Measurements from ENCODE around the gene CNOT11.
"Not testable (repeated sequence)": the region's sequence is repeated elsewhere in the genome, so short reads cannot be mapped to it uniquely, and the experiment has no call there.

The CNOT11 gene

GRCh38 chr2:101310834-101311695 lies 58.4 kb downstream of the CNOT11 start:
- Histone ChIP-seq H3K4me1 (ENCODE audit: insufficient read depth, low read length) (peaks cover 20% of the 10 kb centered on the region), H3K9ac (ENCODE audit: low read depth, low read length) (no peak overlapping the region), H3K27ac (ENCODE audit: low read depth, low read length) (no peak overlapping the region), H3K4me3 (ENCODE audit: low read length) (no peak overlapping the region), H3K9me3 (ENCODE audit: insufficient read depth, low read depth, low read length) (no peaks in the 10 kb centered on the region), H3K27me3 (ENCODE audit: insufficient read depth, low read length) (peaks cover 11% of the 10 kb centered on the region), H3K36me3 (ENCODE audit: insufficient read depth, low read length) (no peaks in the 10 kb centered on the region)
- WGBS = 71% methylated on average over 6 of the region's 7 CpGs

GRCh38 chr2:101311696-101312017 lies 59.0 kb downstream of the CNOT11 start:
- Histone ChIP-seq H3K27me3 (ENCODE audit: insufficient read depth, low read length) (peaks cover 11% of the 10 kb centered on the region), H3K9me3 (ENCODE audit: insufficient read depth, low read depth, low read length) (no peaks in the 10 kb centered on the region), H3K27ac (ENCODE audit: low read depth, low read length) (no peak overlapping the region), H3K4me1 (ENCODE audit: insufficient read depth, low read length) (peaks cover 17% of the 10 kb centered on the region), H3K9ac (ENCODE audit: low read depth, low read length) (no peak overlapping the region), H3K4me3 (ENCODE audit: low read length) (no peak overlapping the region), H3K36me3 (ENCODE audit: insufficient read depth, low read length) (no peaks in the 10 kb centered on the region)
- WGBS = 89% methylated on average over 3 of the region's 3 CpGs

- 94% methylated on average over 4 of the region's 6 CpGs for WGBS
- H3K4me1 ChIP-seq (ENCODE audit: insufficient read depth, low read length); H3K36me3 ChIP-seq (ENCODE audit: insufficient read depth, low read length); H3K4me3 ChIP-seq (ENCODE audit: low read length); H3K27ac ChIP-seq (ENCODE audit: low read depth, low read length); H3K9me3 ChIP-seq (ENCODE audit: insufficient read depth, low read depth, low read length); H3K27me3 ChIP-seq (ENCODE audit: insufficient read depth, low read length); H3K9ac ChIP-seq (ENCODE audit: low read depth, low read length): not testable (repeated sequence)
Measured at GRCh38 chr2:101316568-101316967, 63.9 kb downstream of the CNOT11 start.
